ENCODE results near the gene CCL22. TPM values are rescaled to one million over a fixed set of nuclear protein-coding genes. Genes with fewer than 3 reads are reported as not detected.
"Not testable (repeated sequence)": the region's sequence is repeated elsewhere in the genome, so short reads cannot be mapped to it uniquely, and the experiment has no call there.

CCL22 gene
- total RNA-seq, 1 experiment from 2014 or later: not detected

GRCh38 chr16:57343221-57343620, 15.4 kb upstream of the CCL22 start:
- H3K56ac ChIP-seq (ENCODE audit: insufficient read length, low read depth, low read length): no peak overlapping the region
- no peak overlapping the region for H2BK12ac ChIP-seq (ENCODE audit: insufficient read length, low read depth, low read length)
- H3K9me3 ChIP-seq (ENCODE audit: control insufficient read depth, low read depth, low read length): no peaks in the 10 kb centered on the region
- H3K18ac ChIP-seq (ENCODE audit: insufficient read length, low read depth, low read length): no peak overlapping the region
- no peaks in the 10 kb centered on the region; a peak in 2 of 5 replicates for H3K9me3 Mint-ChIP-seq
- H4K91ac ChIP-seq (ENCODE audit: insufficient read length, low read depth, low read length): no peak overlapping the region
- no peaks in the 10 kb centered on the region for H3K4me1 Mint-ChIP-seq
- no peak overlapping the region for H2AFZ ChIP-seq (ENCODE audit: low read length)
- H3K9ac ChIP-seq (ENCODE audit: extremely low read depth, insufficient read length, low read length): no peak overlapping the region
- H3K4ac ChIP-seq (ENCODE audit: low read depth, low read length): no peak overlapping the region
- DNase-seq: no peak
- no CpG with 5 or more reads among the region's 7 CpGs for WGBS (ENCODE audit: extremely low coverage, insufficient read length, low lambda C conversion rate)
- no peaks in the 10 kb centered on the region for H3K23me2 ChIP-seq (ENCODE audit: insufficient read length, low read depth, low read length, poor library complexity, severe bottlenecking)
- H3K23ac ChIP-seq (ENCODE audit: insufficient read length, low read depth, low read length): no peak overlapping the region
- H3T11ph ChIP-seq (ENCODE audit: low read length): no peak overlapping the region
- H3K36me3 Mint-ChIP-seq (ENCODE audit: insufficient read depth in 1 of 3, low read depth in 3 of 3): no peaks in the 10 kb centered on the region
- H4K5ac ChIP-seq (ENCODE audit: insufficient read length, low read depth, low read length): no peak overlapping the region
- H3K79me1 ChIP-seq (ENCODE audit: insufficient read depth, low read depth, low read length, poor library complexity, severe bottlenecking): no peaks in the 10 kb centered on the region
- H3K27me3 Mint-ChIP-seq (ENCODE audit: low read depth): peaks cover 13% of the 10 kb centered on the region
- no peak overlapping the region for H3K14ac ChIP-seq (ENCODE audit: insufficient read depth, low read length)
- H3K79me2 ChIP-seq (ENCODE audit: insufficient read depth, low read length): no peaks in the 10 kb centered on the region
- no peak for TF ChIP-seq CTCF (conservative IDR thresholded peaks at IDR 0.05)
- H2BK15ac ChIP-seq (ENCODE audit: low read depth, low read length): no peak overlapping the region
- no peak overlapping the region for H3K4me2 ChIP-seq (ENCODE audit: insufficient read depth, insufficient read length, low read length)
- H3K27ac Mint-ChIP-seq: no peak overlapping the region
- no peak overlapping the region for H2BK120ac ChIP-seq (ENCODE audit: low read depth, low read length, poor library complexity, severe bottlenecking)
- no peak overlapping the region for H3K27ac ChIP-seq (ENCODE audit: insufficient read length, low read depth, low read length)
- H3K27me3 ChIP-seq (ENCODE audit: insufficient read depth, low read length): no peaks in the 10 kb centered on the region
- H2AK5ac ChIP-seq (ENCODE audit: insufficient read length, low read length): no peak overlapping the region
- no peak overlapping the region for H3K4me3 Mint-ChIP-seq
- H4K8ac ChIP-seq (replicated peaks; ENCODE audit: insufficient read length, low read depth, low read length): no peak overlapping the region
- H4K20me1 ChIP-seq (ENCODE audit: control insufficient read depth, insufficient read depth, insufficient read length): no peaks in the 10 kb centered on the region
- no peak overlapping the region for H2BK20ac ChIP-seq (ENCODE audit: low read depth, low read length, poor library complexity, severe bottlenecking)
- H2BK5ac ChIP-seq (ENCODE audit: insufficient read length, low read length): no peak overlapping the region
- H3K4me1 ChIP-seq (ENCODE audit: insufficient read depth, low read length): no peaks in the 10 kb centered on the region

GRCh38 chr16:57344094-57344493, 14.5 kb upstream of the CCL22 start:
- not testable (repeated sequence) for H3K79me2 ChIP-seq (ENCODE audit: insufficient read depth, low read length); H3K27ac ChIP-seq (ENCODE audit: insufficient read length, low read depth, low read length); H3K56ac ChIP-seq (ENCODE audit: insufficient read length, low read depth, low read length); H2BK5ac ChIP-seq (ENCODE audit: insufficient read length, low read length); H3K79me1 ChIP-seq (ENCODE audit: insufficient read depth, low read depth, low read length, poor library complexity, severe bottlenecking); H3K9ac ChIP-seq (ENCODE audit: extremely low read depth, insufficient read length, low read length); H3K4me2 ChIP-seq (ENCODE audit: insufficient read depth, insufficient read length, low read length); H3K9me3 Mint-ChIP-seq; H3K4me3 Mint-ChIP-seq; H3K18ac ChIP-seq (ENCODE audit: insufficient read length, low read depth, low read length); H3K23ac ChIP-seq (ENCODE audit: insufficient read length, low read depth, low read length); DNase-seq; H2BK20ac ChIP-seq (ENCODE audit: low read depth, low read length, poor library complexity, severe bottlenecking); H3K23me2 ChIP-seq (ENCODE audit: insufficient read length, low read depth, low read length, poor library complexity, severe bottlenecking); H3K4me1 Mint-ChIP-seq; H4K8ac ChIP-seq (replicated peaks; ENCODE audit: insufficient read length, low read depth, low read length); H3K27me3 ChIP-seq (ENCODE audit: insufficient read depth, low read length); H3K36me3 Mint-ChIP-seq (ENCODE audit: insufficient read depth in 1 of 3, low read depth in 3 of 3); H2AFZ ChIP-seq (ENCODE audit: low read length); H4K5ac ChIP-seq (ENCODE audit: insufficient read length, low read depth, low read length); H4K20me1 ChIP-seq (ENCODE audit: control insufficient read depth, insufficient read depth, insufficient read length); H2AK5ac ChIP-seq (ENCODE audit: insufficient read length, low read length); H2BK120ac ChIP-seq (ENCODE audit: low read depth, low read length, poor library complexity, severe bottlenecking); H3K14ac ChIP-seq (ENCODE audit: insufficient read depth, low read length); H3K27ac Mint-ChIP-seq; H3K9me3 ChIP-seq (ENCODE audit: control insufficient read depth, low read depth, low read length); H2BK15ac ChIP-seq (ENCODE audit: low read depth, low read length); H2BK12ac ChIP-seq (ENCODE audit: insufficient read length, low read depth, low read length); H3K4me1 ChIP-seq (ENCODE audit: insufficient read depth, low read length); H3T11ph ChIP-seq (ENCODE audit: low read length); H3K4ac ChIP-seq (ENCODE audit: low read depth, low read length); H4K91ac ChIP-seq (ENCODE audit: insufficient read length, low read depth, low read length)
- WGBS (ENCODE audit: extremely low coverage, insufficient read length, low lambda C conversion rate): no CpG with 5 or more reads among the region's 5 CpGs
- peaks cover 21% of the 10 kb centered on the region for H3K27me3 Mint-ChIP-seq (ENCODE audit: low read depth)

Data from H9 (cell line).